PFSK-1 (cell line): ENCODE data around the gene KRIT1.

Experiments used
- FOXP2 ChIP-seq: optimal IDR thresholded peaks from 2 replicates; pipeline ENCODE3; 2011; ENCODE audit warnings: borderline replicate concordance, control low read depth, inconsistent platforms; ENCODE audit not compliant: insufficient read depth; ENCODE audit errors: extremely low read length, extremely low read depth
- POLR2AphosphoS5 ChIP-seq: IDR thresholded peaks from 2 replicates; pipeline ENCODE4 v1.6.1; 2012; ENCODE audit warnings: low read depth, mild to moderate bottlenecking, control low read depth, low read length, moderate library complexity
- REST ChIP-seq, 2 experiments: IDR thresholded peaks; 2 replicates each; pipeline versions ENCODE4 v1.6.1 to v1.8.0; 2011 to 2012; ENCODE audit warnings: low read depth in 2 of 2, low read length in 2 of 2, control low read depth in 1 of 2, inconsistent platforms in 1 of 2, mild to moderate bottlenecking in 1 of 2, moderate library complexity in 1 of 2; ENCODE audit not compliant: insufficient read depth in 1 of 2
- SIN3A ChIP-seq: IDR thresholded peaks from 2 replicates; pipeline ENCODE4 v1.6.1; 2012; ENCODE audit warnings: mild to moderate bottlenecking, low read length, moderate library complexity, borderline replicate concordance; ENCODE audit not compliant: insufficient read depth
- TAF1 ChIP-seq: IDR thresholded peaks from 2 replicates; pipeline ENCODE4 v1.6.1; 2012; ENCODE audit warnings: low read length, control low read depth, borderline replicate concordance; ENCODE audit not compliant: insufficient read depth

Gene KRIT1

DNA sequence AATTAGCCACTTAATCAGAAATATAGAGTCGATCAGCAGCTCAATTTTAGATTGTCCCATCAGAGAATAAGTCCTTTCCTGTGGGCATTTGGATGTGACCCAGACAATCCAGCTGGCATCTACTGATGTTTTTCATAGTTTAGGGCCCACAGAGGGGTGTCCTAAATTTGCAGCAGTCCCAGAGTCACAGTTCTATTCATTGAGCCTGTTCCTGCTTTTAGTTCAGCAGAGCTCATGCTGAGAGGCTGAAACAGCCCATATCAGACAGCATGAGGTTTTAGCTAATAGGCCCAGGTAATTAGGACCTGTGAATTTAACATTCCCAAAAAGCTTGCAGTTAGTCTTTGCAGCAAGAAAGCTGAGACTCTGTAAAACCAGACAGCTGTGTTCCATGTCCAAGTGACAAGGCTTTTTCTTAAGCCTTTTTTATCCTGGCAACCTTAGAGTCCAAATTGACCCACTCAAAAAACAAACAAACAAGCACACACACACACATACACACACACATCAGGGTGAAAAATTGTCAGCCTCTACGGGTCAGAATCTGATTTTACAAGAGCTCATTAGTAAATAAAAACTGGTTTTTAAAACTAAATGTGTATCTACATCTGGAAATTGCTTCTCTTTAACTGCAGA lies 33.8 kb upstream of the KRIT1 start:
- TF ChIP-seq FOXP2, result no peak
- no peak for TF ChIP-seq POLR2AphosphoS5
- no peak for TF ChIP-seq REST (IDR thresholded peaks at IDR 0.05; ENCODE audit: insufficient read depth in 1 of 2, low read depth in 2 of 2, low read length in 2 of 2)

DNA sequence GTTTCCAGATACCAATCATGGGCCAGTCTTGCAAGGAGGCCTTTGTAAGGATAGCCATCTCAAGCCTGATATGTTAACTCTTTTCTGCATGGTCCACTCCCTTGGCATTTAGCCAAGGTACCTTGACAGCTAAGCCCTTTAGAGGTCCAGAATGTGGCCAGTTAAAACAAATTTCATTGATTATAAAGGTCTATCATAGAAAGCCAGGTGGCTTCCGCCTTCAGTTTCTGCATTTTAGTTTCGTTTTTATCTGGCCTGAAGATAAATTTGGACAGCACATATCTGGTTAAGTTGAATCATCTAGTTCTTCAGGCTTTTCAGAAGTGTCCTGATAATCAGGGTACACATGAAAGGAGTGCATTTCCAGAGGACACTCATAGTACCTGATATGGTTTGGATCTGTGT lies 30.7 kb upstream of the KRIT1 start:
- TF ChIP-seq SIN3A (no peak), REST (IDR thresholded peaks at IDR 0.05; ENCODE audit: insufficient read depth in 1 of 2, low read depth in 2 of 2, low read length in 2 of 2) (no peak), POLR2AphosphoS5 (no peak), TAF1 (no peak), FOXP2 (no peak)

DNA sequence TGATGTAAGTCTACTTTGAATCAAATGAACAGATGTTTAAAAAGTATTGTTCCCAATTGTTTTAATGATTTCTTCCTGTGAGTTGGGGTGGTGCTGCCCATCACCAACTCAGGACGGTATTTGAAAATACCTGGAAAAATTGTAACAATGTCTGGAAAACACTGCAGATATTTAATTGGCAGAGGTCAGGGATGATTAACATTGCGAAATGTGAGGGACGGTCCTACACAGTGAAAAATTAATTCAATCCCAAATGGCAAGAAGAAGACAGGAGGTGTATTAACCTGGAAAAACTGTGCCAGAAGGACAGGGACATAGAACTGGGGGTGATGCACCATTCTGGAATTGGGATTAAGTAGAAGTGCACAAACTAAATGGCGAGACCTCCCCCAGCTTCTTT lies 29.6 kb upstream of the KRIT1 start:
- TF ChIP-seq REST (IDR thresholded peaks at IDR 0.05; ENCODE audit: insufficient read depth in 1 of 2, low read depth in 2 of 2, low read length in 2 of 2), result no peak
- TF ChIP-seq TAF1, result no peak
- no peak for TF ChIP-seq SIN3A
- no peak for TF ChIP-seq POLR2AphosphoS5
- no peak for TF ChIP-seq FOXP2

DNA sequence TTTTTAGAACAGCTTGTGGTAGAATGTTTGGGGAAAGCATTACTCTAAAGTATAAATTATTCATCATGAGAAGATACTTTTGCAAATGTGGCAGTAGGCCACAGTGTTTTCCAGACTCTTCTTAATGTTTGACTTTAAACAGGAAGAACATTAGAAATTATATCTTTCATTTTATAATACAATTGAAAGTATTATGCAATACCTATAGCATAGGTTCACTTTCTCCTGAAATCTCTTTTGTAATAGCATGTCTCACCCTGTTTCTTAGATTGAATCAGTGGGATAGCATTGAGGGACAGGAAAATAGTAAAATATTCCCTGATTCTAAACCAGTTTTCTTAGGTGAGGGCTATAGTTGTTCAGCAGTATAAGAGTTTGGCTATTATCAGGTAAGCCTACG lies 23.2 kb upstream of the KRIT1 start:
- no peak for TF ChIP-seq SIN3A
- TF ChIP-seq POLR2AphosphoS5, result no peak
- no peak for TF ChIP-seq FOXP2
- TF ChIP-seq TAF1, result no peak
- TF ChIP-seq REST (IDR thresholded peaks at IDR 0.05; ENCODE audit: insufficient read depth in 1 of 2, low read depth in 2 of 2, low read length in 2 of 2), result no peak
